Measurements from ENCODE around the gene DEFB131B.
"Not testable (repeated sequence)": the region's sequence is repeated elsewhere in the genome, so short reads cannot be mapped to it uniquely, and the experiment has no call there.

DEFB131B gene, protein sequence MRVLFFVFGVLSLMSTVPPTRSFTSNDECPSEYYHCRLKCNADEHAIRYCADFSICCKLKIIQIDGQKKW

DNA sequence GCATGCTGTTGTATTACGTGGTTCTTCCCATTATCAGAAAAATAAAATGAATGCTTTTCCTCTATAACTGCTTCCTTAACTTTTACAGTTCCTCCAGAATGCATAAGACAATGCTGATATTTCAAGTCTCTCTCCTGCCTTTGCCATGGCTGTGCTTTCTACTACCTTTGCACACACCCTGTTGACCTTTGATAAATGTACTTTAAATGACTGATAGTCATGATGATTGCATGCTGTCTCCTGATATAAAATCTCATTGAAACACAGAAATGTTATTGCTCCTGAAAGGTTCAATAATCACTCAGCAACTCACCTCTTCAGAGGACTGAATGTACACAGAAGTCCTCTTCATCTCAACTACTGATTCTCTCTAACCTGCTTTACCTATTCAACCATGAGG lies at the start of gene DEFB131B:
Gene DEFB131B, plus strand, starts transcription at position 395 of the 400 bp plus-strand sequence. Its CDS starts 0 bp downstream, at position 395.
- H3K4me3 Mint-ChIP-seq, H3K9me3 Mint-ChIP-seq: not testable (repeated sequence)

DNA sequence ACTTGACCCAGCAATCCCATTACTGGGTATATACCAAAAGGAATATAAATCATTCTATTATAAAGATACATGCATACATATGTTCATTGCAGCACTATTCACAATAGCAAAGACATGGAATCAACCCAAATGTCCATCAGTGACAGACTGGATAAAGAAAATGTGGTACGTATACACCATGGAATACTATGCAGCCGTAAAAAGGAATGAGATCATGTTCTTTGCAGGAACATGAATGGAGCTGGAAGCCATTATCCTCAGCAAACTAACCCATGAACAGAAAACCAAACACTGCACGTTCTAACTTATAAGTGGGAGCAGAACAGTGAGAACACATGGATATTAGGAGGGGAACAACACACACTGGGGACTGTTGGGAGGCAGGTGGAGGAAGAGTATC lies 49.0 kb upstream of the DEFB131B start:
- not testable (repeated sequence) for H3K27ac Mint-ChIP-seq; DNase-seq; H3K4me1 Mint-ChIP-seq; H3K4me3 Mint-ChIP-seq; H3K27me3 Mint-ChIP-seq (ENCODE audit: low read depth, poor library complexity); H3K36me3 Mint-ChIP-seq (ENCODE audit: low read depth)
- H3K9me3 Mint-ChIP-seq: peaks cover 27% of the 10 kb centered on the region

More for the DNA sequence above, at the start of gene DEFB131B:
- H3K4me1 Mint-ChIP-seq; H3K27ac Mint-ChIP-seq; DNase-seq; H3K27me3 Mint-ChIP-seq (ENCODE audit: low read depth, poor library complexity): not testable (repeated sequence)
- H3K36me3 Mint-ChIP-seq (ENCODE audit: low read depth): peaks cover 14% of the 10 kb centered on the region

DNA sequence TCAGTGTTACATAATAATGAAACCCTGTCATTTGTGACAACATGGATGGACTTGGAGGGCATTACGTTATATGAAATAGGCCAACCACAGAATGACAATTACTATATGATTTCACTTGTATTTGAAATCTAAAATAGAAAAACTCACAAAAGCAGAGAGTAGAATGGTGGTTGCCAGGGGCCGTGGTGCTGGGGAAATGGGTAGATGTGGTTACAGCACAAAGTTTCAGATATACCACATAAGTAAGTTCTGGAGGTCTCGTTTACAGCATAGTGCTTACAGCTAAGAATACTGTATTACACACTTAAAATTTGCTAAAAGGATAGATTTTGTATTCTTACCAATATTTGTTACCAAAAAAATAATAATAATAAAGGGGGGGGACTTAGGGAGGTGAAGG lies 48.6 kb upstream of the DEFB131B start:
- not testable (repeated sequence) for DNase-seq; H3K4me3 Mint-ChIP-seq; H3K27ac Mint-ChIP-seq; H3K27me3 Mint-ChIP-seq (ENCODE audit: low read depth, poor library complexity); H3K36me3 Mint-ChIP-seq (ENCODE audit: low read depth); H3K4me1 Mint-ChIP-seq
- peaks cover 27% of the 10 kb centered on the region for H3K9me3 Mint-ChIP-seq

DNA sequence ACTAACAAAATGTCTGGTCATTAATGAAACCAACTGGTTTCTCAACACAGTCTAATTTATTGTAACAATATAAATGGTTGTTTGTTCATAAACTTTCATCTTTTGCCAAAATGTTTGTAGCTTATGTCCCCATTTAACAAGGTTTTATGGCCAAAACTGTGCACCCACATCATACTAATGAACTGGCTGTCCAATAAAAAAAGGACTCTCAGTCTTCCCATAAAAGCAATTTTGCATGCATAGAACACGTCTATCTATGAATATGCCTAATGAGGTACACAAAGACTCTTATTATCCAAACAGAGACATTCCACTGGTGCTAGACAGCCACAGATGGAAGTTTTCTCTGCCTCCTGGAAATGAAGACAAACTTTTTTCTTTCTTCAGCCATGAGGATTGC lies 45.4 kb upstream of the DEFB131B start, which contains the start of gene DEFB108B:
Gene DEFB108B, plus strand, starts transcription at position 390 of the 400 bp plus-strand sequence. Its CDS starts 0 bp downstream, at position 390.
- H3K4me1 Mint-ChIP-seq: peaks cover 10% of the 10 kb centered on the region
- not testable (repeated sequence) for H3K36me3 Mint-ChIP-seq (ENCODE audit: low read depth); H3K27ac Mint-ChIP-seq; H3K4me3 Mint-ChIP-seq; DNase-seq; H3K27me3 Mint-ChIP-seq (ENCODE audit: low read depth, poor library complexity)
- peaks cover 23% of the 10 kb centered on the region for H3K9me3 Mint-ChIP-seq

DNA sequence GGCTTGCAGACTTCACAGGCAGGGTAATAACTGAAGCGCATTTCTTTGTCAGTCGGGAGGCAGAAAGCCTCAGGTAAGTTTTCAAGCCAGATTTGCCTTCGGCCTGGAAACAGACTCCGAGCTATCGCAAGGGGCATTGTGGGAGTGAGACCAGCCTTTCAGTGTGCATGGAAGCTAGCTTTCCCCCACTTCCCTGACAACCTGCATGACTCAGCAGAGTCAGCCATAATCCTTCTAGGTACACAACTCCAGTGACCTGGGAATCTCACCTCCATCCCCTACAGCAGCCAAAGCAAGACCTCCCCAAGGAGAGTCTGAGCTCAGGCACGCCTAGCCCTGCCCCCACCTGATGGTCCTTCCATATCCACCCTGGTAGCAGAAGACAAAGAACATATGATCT lies 35.5 kb upstream of the DEFB131B start:
- DNase-seq; H3K4me3 Mint-ChIP-seq; H3K27me3 Mint-ChIP-seq (ENCODE audit: low read depth, poor library complexity); H3K27ac Mint-ChIP-seq; H3K36me3 Mint-ChIP-seq (ENCODE audit: low read depth): not testable (repeated sequence)
- peaks cover 15% of the 10 kb centered on the region for H3K9me3 Mint-ChIP-seq
- peaks cover 16% of the 10 kb centered on the region for H3K4me1 Mint-ChIP-seq

DNA sequence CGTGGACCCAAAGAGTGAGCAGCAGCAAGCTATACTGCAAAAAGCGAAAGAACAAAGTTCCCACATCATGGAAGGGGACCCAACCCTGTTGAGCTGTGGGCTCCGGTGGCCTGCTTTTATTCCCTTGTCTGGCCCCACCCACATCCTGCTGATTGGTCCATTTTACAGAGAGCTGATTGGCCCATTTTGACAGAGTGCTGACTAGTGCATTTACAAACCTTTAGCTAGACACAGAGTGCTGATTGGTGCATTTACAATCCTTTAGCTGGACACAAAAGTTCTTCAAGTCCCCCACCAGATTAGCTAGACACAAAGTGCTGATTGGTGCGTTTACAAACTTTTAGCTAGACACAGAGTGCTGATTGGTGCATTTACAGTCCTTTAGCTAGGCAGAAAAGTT lies 34.9 kb upstream of the DEFB131B start:
- not testable (repeated sequence) for H3K27me3 Mint-ChIP-seq (ENCODE audit: low read depth, poor library complexity); DNase-seq; H3K36me3 Mint-ChIP-seq (ENCODE audit: low read depth); H3K27ac Mint-ChIP-seq; H3K4me3 Mint-ChIP-seq
- H3K4me1 Mint-ChIP-seq: peaks cover 11% of the 10 kb centered on the region
- peaks cover 22% of the 10 kb centered on the region for H3K9me3 Mint-ChIP-seq

DNA sequence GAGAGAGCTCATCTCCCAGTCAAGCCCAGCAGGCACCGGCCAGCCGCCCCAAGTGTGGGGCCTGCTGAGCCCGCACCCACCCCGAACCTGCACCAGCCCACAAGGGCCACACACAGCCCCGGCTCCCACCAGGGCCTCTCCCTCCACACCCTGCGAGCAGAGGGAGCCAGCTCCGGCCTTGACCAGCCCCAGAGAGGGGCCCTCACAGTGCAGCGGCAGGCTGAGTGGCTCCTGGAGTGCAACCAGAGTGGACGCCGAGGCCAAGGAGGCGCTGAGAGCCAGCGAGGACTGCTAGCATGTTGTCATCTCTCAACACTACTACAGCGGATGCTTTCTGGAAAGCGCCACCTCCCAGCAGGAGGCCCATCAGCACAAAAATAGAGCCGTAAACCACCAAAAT lies 34.4 kb upstream of the DEFB131B start:
- H3K36me3 Mint-ChIP-seq (ENCODE audit: low read depth): no peaks in the 10 kb centered on the region
- H3K9me3 Mint-ChIP-seq: peaks cover 25% of the 10 kb centered on the region
- H3K4me1 Mint-ChIP-seq: peaks cover 10% of the 10 kb centered on the region
- no peak for DNase-seq
- H3K4me3 Mint-ChIP-seq: no peak overlapping the region
- TF ChIP-seq, protein P1, sequence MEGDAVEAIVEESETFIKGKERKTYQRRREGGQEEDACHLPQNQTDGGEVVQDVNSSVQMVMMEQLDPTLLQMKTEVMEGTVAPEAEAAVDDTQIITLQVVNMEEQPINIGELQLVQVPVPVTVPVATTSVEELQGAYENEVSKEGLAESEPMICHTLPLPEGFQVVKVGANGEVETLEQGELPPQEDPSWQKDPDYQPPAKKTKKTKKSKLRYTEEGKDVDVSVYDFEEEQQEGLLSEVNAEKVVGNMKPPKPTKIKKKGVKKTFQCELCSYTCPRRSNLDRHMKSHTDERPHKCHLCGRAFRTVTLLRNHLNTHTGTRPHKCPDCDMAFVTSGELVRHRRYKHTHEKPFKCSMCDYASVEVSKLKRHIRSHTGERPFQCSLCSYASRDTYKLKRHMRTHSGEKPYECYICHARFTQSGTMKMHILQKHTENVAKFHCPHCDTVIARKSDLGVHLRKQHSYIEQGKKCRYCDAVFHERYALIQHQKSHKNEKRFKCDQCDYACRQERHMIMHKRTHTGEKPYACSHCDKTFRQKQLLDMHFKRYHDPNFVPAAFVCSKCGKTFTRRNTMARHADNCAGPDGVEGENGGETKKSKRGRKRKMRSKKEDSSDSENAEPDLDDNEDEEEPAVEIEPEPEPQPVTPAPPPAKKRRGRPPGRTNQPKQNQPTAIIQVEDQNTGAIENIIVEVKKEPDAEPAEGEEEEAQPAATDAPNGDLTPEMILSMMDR (IDR thresholded peaks at IDR 0.05): no peak
- peaks cover 6% of the 10 kb centered on the region for H3K27me3 Mint-ChIP-seq (ENCODE audit: low read depth, poor library complexity)
- H3K27ac Mint-ChIP-seq: no peak overlapping the region

DNA sequence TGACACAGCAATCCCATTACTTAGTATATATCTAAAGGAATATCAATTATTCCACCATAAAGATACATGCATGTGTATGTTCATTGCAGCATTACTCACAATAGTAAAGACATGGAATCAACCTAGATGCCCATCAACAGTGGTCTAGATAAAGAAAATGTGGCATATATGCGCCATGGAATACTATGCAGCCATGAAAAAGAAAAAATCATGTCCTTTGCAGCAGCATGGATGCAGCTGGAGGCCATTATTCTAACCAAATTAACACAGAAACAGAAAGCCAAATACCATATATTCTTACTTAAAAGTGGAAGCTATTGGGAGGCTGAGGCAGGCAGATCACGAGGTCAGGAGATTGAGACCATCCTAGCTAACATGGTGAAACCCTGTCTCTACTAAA lies 24.4 kb upstream of the DEFB131B start:
- H3K27ac Mint-ChIP-seq; H3K27me3 Mint-ChIP-seq (ENCODE audit: low read depth, poor library complexity); H3K4me3 Mint-ChIP-seq; H3K4me1 Mint-ChIP-seq; DNase-seq: not testable (repeated sequence)
- Mint-ChIP-seq H3K9me3 (peaks cover 38% of the 10 kb centered on the region), H3K36me3 (ENCODE audit: low read depth) (peaks cover 15% of the 10 kb centered on the region)

DNA sequence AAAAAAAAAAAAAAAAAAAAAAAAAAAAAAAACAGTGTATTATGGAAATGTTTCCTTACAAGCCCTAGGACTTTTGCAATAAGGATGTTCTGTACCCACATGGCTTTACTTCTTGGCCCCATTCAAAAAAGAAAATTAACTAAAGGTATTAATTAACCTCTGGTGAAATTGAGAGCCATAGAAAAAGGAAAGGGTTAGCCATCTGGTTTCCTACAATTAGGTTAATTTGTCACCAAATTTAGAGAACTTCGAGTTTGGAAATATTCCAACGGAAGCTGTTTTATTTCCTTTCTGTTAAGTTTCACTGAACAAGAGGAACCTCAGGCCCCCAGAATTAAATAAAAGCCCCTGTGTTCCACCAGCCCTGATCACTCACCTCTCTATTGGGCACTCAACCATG lies 22.4 kb upstream of the DEFB131B start:
- H3K9me3 Mint-ChIP-seq: peaks cover 27% of the 10 kb centered on the region
- H3K36me3 Mint-ChIP-seq (ENCODE audit: low read depth); DNase-seq; H3K4me3 Mint-ChIP-seq; H3K27ac Mint-ChIP-seq; H3K27me3 Mint-ChIP-seq (ENCODE audit: low read depth, poor library complexity); H3K4me1 Mint-ChIP-seq: not testable (repeated sequence)

DNA sequence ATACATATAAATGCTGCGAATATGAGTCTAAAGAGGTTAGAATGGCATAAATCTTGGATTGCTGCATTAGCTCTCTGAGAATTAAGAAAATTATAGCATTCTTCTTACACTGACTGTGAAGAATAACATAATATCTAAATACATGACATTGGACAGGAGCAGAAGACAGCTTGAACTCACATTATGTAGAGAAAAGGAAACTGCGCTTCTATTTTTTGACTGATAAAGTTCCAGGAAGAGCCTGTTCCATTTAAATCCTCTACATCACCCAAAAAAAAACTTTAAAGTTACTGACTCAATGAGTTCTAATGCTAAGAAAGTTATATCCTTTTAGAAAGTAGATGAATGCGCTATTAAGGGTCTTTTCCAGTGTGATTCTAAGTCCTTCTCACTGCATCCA lies 17.4 kb upstream of the DEFB131B start:
- not testable (repeated sequence) for H3K36me3 Mint-ChIP-seq (ENCODE audit: low read depth); H3K4me1 Mint-ChIP-seq; H3K27me3 Mint-ChIP-seq (ENCODE audit: low read depth, poor library complexity); DNase-seq; H3K27ac Mint-ChIP-seq; H3K9me3 Mint-ChIP-seq; H3K4me3 Mint-ChIP-seq
